IMR-90 (cell line): ENCODE results near the gene IQCK. TPM values are rescaled to one million over a fixed set of nuclear protein-coding genes. Genes with fewer than 3 reads are reported as not detected.
A peak's percentile ranks its signal among the peaks of the same experiment; 100 is the strongest.

ENCODE experiments used
- ATAC-seq: fragments of 200-7000 bp; cut with Tn5 transposase; 2 replicates; pipeline ENCODE4 v1.9.1; 2020; ENCODE audit warnings: low read depth, mild to moderate bottlenecking, moderate library complexity
- BruUV-seq: library from RNA; stranded (reverse); fragments of 400-500 nt; replicated peaks from 2 replicates; lab custom pipeline; 2021; lab: Mats Ljungman, UMichigan
- CTCF ChIA-PET: fragments of 300-600 bp; formaldehyde crosslinking; extraction: SDS; loops from one replicate; lab custom pipeline; 2021; ENCODE audit warnings: antibody characterized with exemption; lab: Yijun Ruan, JAX
- POLR2A ChIA-PET: fragments of 300-600 bp; sonication (Branson Sonifier 250); formaldehyde crosslinking; loops from one replicate; lab custom pipeline; 2022; ENCODE audit warnings: antibody characterized with exemption; ENCODE audit not compliant: unreplicated experiment; lab: Charles Lee
- DNase-seq: peaks from one replicate; pipeline ENCODE4 v3.0.0; 2013
- H2AFZ ChIP-seq: replicated peaks from 2 replicates; pipeline ENCODE3; 2013; ENCODE audit warnings: low read length, mild to moderate bottlenecking; ENCODE audit not compliant: poor library complexity
- H2AK5ac ChIP-seq: 2 replicates; pipeline ENCODE4 v1.6.1; 2013; ENCODE audit warnings: low read depth, low read length, inconsistent platforms
- H2AK9ac ChIP-seq: replicated peaks from 2 replicates; pipeline ENCODE3; 2013; ENCODE audit warnings: mild to moderate bottlenecking, low read depth, low read length, moderate library complexity; ENCODE audit not compliant: poor library complexity
- H2BK120ac ChIP-seq: 2 replicates; pipeline ENCODE4 v1.6.1; 2013; ENCODE audit warnings: low read depth, low read length, inconsistent platforms
- H2BK15ac ChIP-seq: 3 replicates; pipeline ENCODE4 v1.6.1; 2013; ENCODE audit warnings: low read depth, low read length, inconsistent platforms
- H2BK20ac ChIP-seq: 2 replicates; pipeline ENCODE4 v1.6.1; 2013; ENCODE audit warnings: low read depth, mild to moderate bottlenecking, inconsistent platforms, low read length, moderate library complexity
- H2BK5ac ChIP-seq: 2 replicates; pipeline ENCODE4 v1.6.1; 2013; ENCODE audit warnings: mild to moderate bottlenecking, low read depth, low read length, inconsistent platforms; ENCODE audit not compliant: poor library complexity, severe bottlenecking
- H3K14ac ChIP-seq: replicated peaks from 2 replicates; pipeline ENCODE4 v1.6.1; 2013; ENCODE audit warnings: low read depth, low read length, inconsistent platforms
- H3K18ac ChIP-seq: 2 replicates; pipeline ENCODE4 v1.6.1; 2013; ENCODE audit warnings: low read depth, low read length, control low read depth
- H3K23ac ChIP-seq: 2 replicates; pipeline ENCODE4 v1.6.1; 2013; ENCODE audit warnings: low read depth, low read length, inconsistent platforms
- H3K27ac ChIP-seq: 2 replicates; pipeline ENCODE4 v1.5.1; 2013; ENCODE audit warnings: mild to moderate bottlenecking, control low read depth, low read length; ENCODE audit not compliant: insufficient read depth
- H3K27me3 ChIP-seq: 2 replicates; pipeline ENCODE4 v1.6.1; 2013; ENCODE audit warnings: low read length; ENCODE audit not compliant: control insufficient read depth, insufficient read depth
- H3K36me3 ChIP-seq: 2 replicates; pipeline ENCODE4 v1.6.1; 2013; ENCODE audit warnings: low read length, mixed read lengths; ENCODE audit not compliant: control insufficient read depth, insufficient read depth
- H3K4ac ChIP-seq: 2 replicates; pipeline ENCODE4 v1.6.1; 2013; ENCODE audit warnings: low read depth, low read length, inconsistent platforms
- H3K4me1 ChIP-seq: 2 replicates; pipeline ENCODE4 v1.6.1; 2013; ENCODE audit warnings: low read length, mixed read lengths; ENCODE audit not compliant: control insufficient read depth, insufficient read depth
- H3K4me2 ChIP-seq: 2 replicates; pipeline ENCODE4 v1.6.1; 2013; ENCODE audit warnings: low read depth, mild to moderate bottlenecking, control low read depth, low read length, moderate library complexity
- H3K4me3 ChIP-seq: 2 replicates; pipeline ENCODE4 v1.5.1; 2013; ENCODE audit warnings: low read depth, mild to moderate bottlenecking, control low read depth, low read length, moderate library complexity; ENCODE audit not compliant: insufficient read depth
- H3K56ac ChIP-seq: 2 replicates; pipeline ENCODE4 v1.6.1; 2013; ENCODE audit warnings: low read length, inconsistent platforms; ENCODE audit not compliant: insufficient read depth; ENCODE audit errors: extremely low read depth
- H3K79me1 ChIP-seq, 2 experiments: 2 replicates each; pipeline ENCODE4 v1.6.1; 2013; ENCODE audit warnings: low read length in 2 of 2, inconsistent platforms in 1 of 2, low read depth in 1 of 2
- H3K9ac ChIP-seq: 2 replicates; pipeline ENCODE4 v1.6.1; 2013; ENCODE audit warnings: low read depth, low read length, control low read depth
- H3K9me1 ChIP-seq: 2 replicates; pipeline ENCODE4 v1.6.1; 2013; ENCODE audit warnings: low read length, inconsistent platforms; ENCODE audit not compliant: insufficient read depth
- H3K9me3 ChIP-seq: 2 replicates; pipeline ENCODE4 v1.6.1; 2013; ENCODE audit warnings: low read length; ENCODE audit not compliant: control insufficient read depth, insufficient read depth
- H4K20me1 ChIP-seq: 2 replicates; pipeline ENCODE4 v1.6.1; 2013; ENCODE audit warnings: low read length, inconsistent platforms; ENCODE audit not compliant: insufficient read depth
- H4K5ac ChIP-seq: 2 replicates; pipeline ENCODE4 v1.6.1; 2013; ENCODE audit warnings: mild to moderate bottlenecking, low read depth, low read length, control low read depth
- H4K8ac ChIP-seq, 2 experiments: 2 replicates each; pipeline ENCODE4 v1.6.1; 2013; ENCODE audit warnings: low read depth in 2 of 2, low read length in 2 of 2, control low read depth in 1 of 2, inconsistent platforms in 1 of 2
- H4K91ac ChIP-seq: 2 replicates; pipeline ENCODE4 v1.6.1; 2013; ENCODE audit warnings: low read depth, low read length, inconsistent platforms; ENCODE audit not compliant: insufficient read depth
- BHLHE40 ChIP-seq: fragments of 150-350 bp; IDR thresholded peaks from 2 replicates; pipeline ENCODE4 v1.6.1; 2016; ENCODE audit warnings: mild to moderate bottlenecking, low read depth, low read length
- CEBPB ChIP-seq: IDR thresholded peaks from 2 replicates; pipeline ENCODE4 v1.6.1; 2012; ENCODE audit warnings: low read depth, low read length, improper control_type of control experiment
- CHD1 ChIP-seq: IDR thresholded peaks from 2 replicates; pipeline ENCODE4 v1.6.1; 2012; ENCODE audit warnings: low read depth, low read length, improper control_type of control experiment
- CTCF ChIP-seq: conservative IDR thresholded peaks from 2 replicates; pipeline ENCODE4 v1.5.1; 2012; ENCODE audit warnings: mild to moderate bottlenecking, low read depth, low read length, improper control_type of control experiment
- FOS ChIP-seq: fragments of 150-350 bp; IDR thresholded peaks from 2 replicates; pipeline ENCODE4 v1.6.1; 2016; ENCODE audit warnings: low read depth, low read length
- MAFK ChIP-seq: IDR thresholded peaks from 2 replicates; pipeline ENCODE4 v1.6.1; 2012; ENCODE audit warnings: low read depth, low read length, improper control_type of control experiment
- MAZ ChIP-seq: IDR thresholded peaks from 2 replicates; pipeline ENCODE4 v1.6.1; 2012; ENCODE audit warnings: low read depth, mild to moderate bottlenecking, low read length, improper control_type of control experiment, moderate library complexity, borderline replicate concordance
- MXI1 ChIP-seq: IDR thresholded peaks from 2 replicates; pipeline ENCODE4 v1.6.1; 2012; ENCODE audit warnings: low read depth, mild to moderate bottlenecking, low read length, moderate library complexity, borderline replicate concordance
- NFE2L2 ChIP-seq: fragments of 150-350 bp; IDR thresholded peaks from 2 replicates; pipeline ENCODE4 v1.6.1; 2016; ENCODE audit warnings: low read depth, mild to moderate bottlenecking, low read length
- POLR2A ChIP-seq: IDR thresholded peaks from 2 replicates; pipeline ENCODE4 v1.6.1; 2012; ENCODE audit warnings: mild to moderate bottlenecking, low read depth, low read length
- RAD21 ChIP-seq: IDR thresholded peaks from 2 replicates; pipeline ENCODE4 v1.6.1; 2012; ENCODE audit warnings: low read length, improper control_type of control experiment
- RCOR1 ChIP-seq: IDR thresholded peaks from 2 replicates; pipeline ENCODE4 v1.6.1; 2012; ENCODE audit warnings: mild to moderate bottlenecking, low read length, improper control_type of control experiment; ENCODE audit not compliant: insufficient replicate concordance
- RFX5 ChIP-seq: IDR thresholded peaks from 2 replicates; pipeline ENCODE4 v1.8.0; 2012; ENCODE audit warnings: low read depth, mild to moderate bottlenecking, low read length, moderate library complexity
- SMC3 ChIP-seq: fragments of 150-350 bp; IDR thresholded peaks from 2 replicates; pipeline ENCODE4 v1.6.1; 2016; ENCODE audit warnings: low read depth, mild to moderate bottlenecking, antibody characterized with exemption, low read length, moderate library complexity
- WGBS, 2 experiments: methylation state at CpG; one replicate each; pipeline versions ENCODE4 v1.1.5 to v1.1.7; 2013; ENCODE audit warnings: missing lambda C conversion rate in 2 of 2; ENCODE audit not compliant: insufficient read length in 1 of 2; ENCODE audit errors: extremely low coverage in 2 of 2; 5-methylcytosine and 5-hydroxymethylcytosine counted together
- dilution Hi-C: fragments of 300-500 bp; cut with HindIII; formaldehyde crosslinking; loops from one replicate; pipeline ENCODE4 v1.14.3; 2018; ENCODE audit warnings: low sequenced_read_pairs; ENCODE audit not compliant: unreplicated experiment
- in situ Hi-C: fragments of 300-500 bp; cut with MboI; formaldehyde crosslinking; loops from 3 replicates; pipeline ENCODE4 v1.14.3; 2019; ENCODE audit warnings: low sequenced_read_pairs, inconsistent platforms, mixed read lengths
- intact Hi-C: fragments of 100-400 bp; cut with micrococcal nuclease; formaldehyde crosslinking; loops from 2 replicates; pipeline ENCODE4 v1.10.0; 2022
- polyA plus RNA-seq, 3 experiments: library from polyadenylated mRNA; depleted of rRNA; stranded (reverse); fragments of >200 nt; gene quantifications; 2 replicates each; pipeline ENCODE4 v1.2.3, GENCODE V29; 2012; ENCODE audit warnings: low replicate concordance in 1 of 3
- total RNA-seq: library from RNA; depleted of rRNA; stranded (reverse); fragments of >200 nt; gene quantifications from 2 replicates; pipeline ENCODE4 v1.2.3, GENCODE V29; 2012
- TF ChIP-seq, protein P1 (sequence below): fragments of 150-350 bp; IDR thresholded peaks from 2 replicates; pipeline ENCODE4 v1.6.1; 2016; ENCODE audit warnings: low read depth, mild to moderate bottlenecking, low read length, moderate library complexity, borderline replicate concordance
- TF ChIP-seq, protein P2 (sequence below): fragments of 150-350 bp; IDR thresholded peaks from 2 replicates; pipeline ENCODE4 v1.6.1; 2017; ENCODE audit warnings: mild to moderate bottlenecking, antibody characterized with exemption, low read length, low read depth

Gene IQCK
- total and polyA plus RNA-seq, 2 of the 4 experiments (the other 2 are of a cell fraction): 4.1 to 5.4 TPM

GRCh38 chr16:19840524-19841110, 122.5 kb downstream of the IQCK start:
- no peak overlapping the region for H3K56ac ChIP-seq
- TF ChIP-seq CHD1 (no peak), MAZ (no peak), FOS (no peak), RFX5 (no peak), MAFK (no peak), CEBPB (no peak), MXI1 (no peak), SMC3 (no peak), BHLHE40 (no peak), CTCF (no peak), NFE2L2 (no peak), RAD21 (no peak), RCOR1 (no peak), POLR2A (no peak)
- TF ChIP-seq, protein P1, sequence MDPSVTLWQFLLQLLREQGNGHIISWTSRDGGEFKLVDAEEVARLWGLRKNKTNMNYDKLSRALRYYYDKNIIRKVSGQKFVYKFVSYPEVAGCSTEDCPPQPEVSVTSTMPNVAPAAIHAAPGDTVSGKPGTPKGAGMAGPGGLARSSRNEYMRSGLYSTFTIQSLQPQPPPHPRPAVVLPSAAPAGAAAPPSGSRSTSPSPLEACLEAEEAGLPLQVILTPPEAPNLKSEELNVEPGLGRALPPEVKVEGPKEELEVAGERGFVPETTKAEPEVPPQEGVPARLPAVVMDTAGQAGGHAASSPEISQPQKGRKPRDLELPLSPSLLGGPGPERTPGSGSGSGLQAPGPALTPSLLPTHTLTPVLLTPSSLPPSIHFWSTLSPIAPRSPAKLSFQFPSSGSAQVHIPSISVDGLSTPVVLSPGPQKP: no peak
- TF ChIP-seq, protein P2, sequence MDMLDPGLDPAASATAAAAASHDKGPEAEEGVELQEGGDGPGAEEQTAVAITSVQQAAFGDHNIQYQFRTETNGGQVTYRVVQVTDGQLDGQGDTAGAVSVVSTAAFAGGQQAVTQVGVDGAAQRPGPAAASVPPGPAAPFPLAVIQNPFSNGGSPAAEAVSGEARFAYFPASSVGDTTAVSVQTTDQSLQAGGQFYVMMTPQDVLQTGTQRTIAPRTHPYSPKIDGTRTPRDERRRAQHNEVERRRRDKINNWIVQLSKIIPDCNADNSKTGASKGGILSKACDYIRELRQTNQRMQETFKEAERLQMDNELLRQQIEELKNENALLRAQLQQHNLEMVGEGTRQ: no peak
- in situ Hi-C loops: no loop called here

More at GRCh38 chr16:19840524-19841110, 122.5 kb downstream of the IQCK start:
- ChIA-PET POLR2A (no interaction called here), CTCF (no interaction called here)
- intact Hi-C loops: no loop called here
- Histone ChIP-seq H3K4me2 (no peak overlapping the region), H3K9ac (no peak overlapping the region), H3K79me1 (no peaks in the 10 kb centered on the region), H3K9me3 (no peaks in the 10 kb centered on the region), H2BK120ac (no peak overlapping the region), H2AK5ac (no peak overlapping the region), H3K4me1 (peaks cover 5% of the 10 kb centered on the region), H2BK15ac (no peak overlapping the region), H2AK9ac (no peak overlapping the region), H4K20me1 (no peaks in the 10 kb centered on the region), H2BK20ac (no peak overlapping the region; the same call in 1 of the 2 replicates), H4K8ac (no peak overlapping the region), H3K9me1 (no peaks in the 10 kb centered on the region), H2AFZ (no peak overlapping the region), H4K5ac (no peak overlapping the region), H3K36me3 (no peaks in the 10 kb centered on the region), H2BK5ac (no peak overlapping the region), H3K27ac (no peak overlapping the region), H3K14ac (peak overlapping the region; percentile 30; the same call in 1 of the 2 replicates), H3K23ac (0 out of 2 replicates have a peak overlapping the region, but pooled peaks have one; percentile 20), H4K91ac (no peak overlapping the region), H3K4me3 (no peak overlapping the region), H3K27me3 (no peaks in the 10 kb centered on the region; the same call in 1 of the 2 replicates), H3K18ac (no peak overlapping the region), H3K4ac (no peak overlapping the region)
- no TSS peak for BruUV-seq
- WGBS, 2 experiments: no CpG with 5 or more reads among the region's 3 CpGs
- DNase-seq: no peak
- dilution Hi-C loops: no loop called here
- ATAC-seq: no peak
